ENCODE results near the gene EEF1B2.

EEF1B2 gene

DNA sequence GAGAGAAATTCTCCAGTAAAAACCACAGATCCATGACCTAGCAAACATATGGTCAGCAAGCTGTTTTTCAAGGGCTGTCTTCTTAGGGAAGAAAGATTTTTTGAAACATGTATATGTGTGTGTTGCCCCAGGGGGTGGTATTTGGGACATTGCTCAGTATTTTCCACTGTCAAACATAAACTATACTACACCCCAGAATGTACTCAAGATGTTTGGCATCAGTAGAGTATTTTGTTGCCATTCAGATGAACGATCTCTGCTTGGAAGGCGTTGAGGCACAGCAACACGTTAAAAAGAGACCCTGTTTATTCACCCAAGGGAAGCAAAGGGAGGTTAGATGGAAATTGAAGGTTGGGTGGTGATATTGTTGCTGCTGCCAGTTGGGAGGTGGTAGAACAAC lies 30.0 kb downstream of the EEF1B2 start:
- Histone ChIP-seq H2AFZ (ENCODE audit: low read length) (no peak overlapping the region), H3K9me2 (replicated peaks; ENCODE audit: low read depth, low read length) (no peaks in the 10 kb centered on the region), H3K4me3 (ENCODE audit: low read length, poor library complexity, severe bottlenecking) (no peak overlapping the region), H3K4me1 (ENCODE audit: insufficient read depth, low read length, poor library complexity, severe bottlenecking) (no peaks in the 10 kb centered on the region), H3F3A (ENCODE audit: low read depth) (no peaks in the 10 kb centered on the region), H4K20me1 (ENCODE audit: insufficient read depth, low read length, poor library complexity, severe bottlenecking) (no peaks in the 10 kb centered on the region), H3K27me3 (ENCODE audit: insufficient read depth, low read length, poor library complexity, severe bottlenecking) (no peaks in the 10 kb centered on the region), H3K9ac (ENCODE audit: low read depth, low read length, poor library complexity, severe bottlenecking) (no peak overlapping the region), H3K4me2 (ENCODE audit: low read depth, low read length, poor library complexity, severe bottlenecking) (no peak overlapping the region), H3K79me2 (ENCODE audit: insufficient read depth, low read length) (no peaks in the 10 kb centered on the region), H3K36me3 (ENCODE audit: insufficient read depth, low read length) (no peaks in the 10 kb centered on the region), H3K9me3 (ENCODE audit: insufficient read depth, low read depth, low read length) (no peaks in the 10 kb centered on the region)
- TF ChIP-seq, protein P1, sequence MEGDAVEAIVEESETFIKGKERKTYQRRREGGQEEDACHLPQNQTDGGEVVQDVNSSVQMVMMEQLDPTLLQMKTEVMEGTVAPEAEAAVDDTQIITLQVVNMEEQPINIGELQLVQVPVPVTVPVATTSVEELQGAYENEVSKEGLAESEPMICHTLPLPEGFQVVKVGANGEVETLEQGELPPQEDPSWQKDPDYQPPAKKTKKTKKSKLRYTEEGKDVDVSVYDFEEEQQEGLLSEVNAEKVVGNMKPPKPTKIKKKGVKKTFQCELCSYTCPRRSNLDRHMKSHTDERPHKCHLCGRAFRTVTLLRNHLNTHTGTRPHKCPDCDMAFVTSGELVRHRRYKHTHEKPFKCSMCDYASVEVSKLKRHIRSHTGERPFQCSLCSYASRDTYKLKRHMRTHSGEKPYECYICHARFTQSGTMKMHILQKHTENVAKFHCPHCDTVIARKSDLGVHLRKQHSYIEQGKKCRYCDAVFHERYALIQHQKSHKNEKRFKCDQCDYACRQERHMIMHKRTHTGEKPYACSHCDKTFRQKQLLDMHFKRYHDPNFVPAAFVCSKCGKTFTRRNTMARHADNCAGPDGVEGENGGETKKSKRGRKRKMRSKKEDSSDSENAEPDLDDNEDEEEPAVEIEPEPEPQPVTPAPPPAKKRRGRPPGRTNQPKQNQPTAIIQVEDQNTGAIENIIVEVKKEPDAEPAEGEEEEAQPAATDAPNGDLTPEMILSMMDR (conservative IDR thresholded peaks at IDR 0.05; ENCODE audit: low read length): no peak
- TF ChIP-seq EZH2phosphoT487 (IDR thresholded peaks at IDR 0.05; ENCODE audit: borderline replicate concordance): no peak

DNA sequence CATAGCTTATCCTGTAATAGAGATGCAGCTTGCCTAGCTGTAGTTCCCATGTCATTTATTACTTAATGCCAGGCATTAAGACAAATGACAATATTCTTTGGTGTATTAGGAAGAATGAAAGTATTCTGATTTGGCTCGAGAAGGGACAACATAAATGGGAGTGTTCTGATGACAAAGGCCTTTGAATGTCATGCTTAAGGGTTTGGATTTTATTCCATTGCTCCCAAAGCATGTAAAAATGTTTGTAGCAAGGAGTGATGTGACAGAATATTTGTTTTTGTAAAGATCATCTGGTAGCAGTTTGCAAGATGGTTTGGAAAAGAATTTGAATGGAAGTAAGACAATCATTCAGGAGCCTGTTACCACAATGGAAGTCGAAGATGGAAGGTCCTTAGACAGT lies 30.4 kb downstream of the EEF1B2 start:
- no peaks in the 10 kb centered on the region for H3K27me3 ChIP-seq (ENCODE audit: insufficient read depth, low read length, poor library complexity, severe bottlenecking)
- no peak for TF ChIP-seq EZH2phosphoT487 (IDR thresholded peaks at IDR 0.05; ENCODE audit: borderline replicate concordance)
- TF ChIP-seq, protein P1 (conservative IDR thresholded peaks at IDR 0.05; ENCODE audit: low read length): no peak

DNA sequence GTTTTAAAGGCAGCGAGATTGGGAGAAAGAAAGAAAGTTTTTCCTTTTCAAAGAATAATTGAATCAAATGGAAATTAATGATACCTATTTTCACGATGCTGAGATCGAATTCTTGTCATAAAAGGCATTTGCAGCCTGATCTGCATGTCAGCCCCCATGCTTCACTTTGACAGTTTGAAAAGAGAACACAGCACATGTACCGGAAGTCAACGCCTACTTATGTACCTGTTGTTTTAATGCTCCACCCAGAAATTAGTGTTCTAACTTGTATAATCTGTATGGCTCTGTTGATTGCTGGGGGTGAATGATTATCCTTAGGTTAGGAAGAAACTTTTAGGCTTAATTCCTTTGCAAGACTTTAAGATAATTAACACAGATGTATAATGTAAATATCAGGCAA lies 31.0 kb downstream of the EEF1B2 start:
- Histone ChIP-seq H3K9ac (ENCODE audit: low read depth, low read length, poor library complexity, severe bottlenecking) (no peak overlapping the region), H3K36me3 (ENCODE audit: insufficient read depth, low read length) (no peaks in the 10 kb centered on the region), H3F3A (ENCODE audit: low read depth) (no peaks in the 10 kb centered on the region), H3K9me2 (replicated peaks; ENCODE audit: low read depth, low read length) (no peaks in the 10 kb centered on the region), H3K4me3 (ENCODE audit: low read length, poor library complexity, severe bottlenecking) (no peak overlapping the region), H2AFZ (ENCODE audit: low read length) (no peak overlapping the region), H4K20me1 (ENCODE audit: insufficient read depth, low read length, poor library complexity, severe bottlenecking) (no peaks in the 10 kb centered on the region), H3K27me3 (ENCODE audit: insufficient read depth, low read length, poor library complexity, severe bottlenecking) (no peaks in the 10 kb centered on the region), H3K79me2 (ENCODE audit: insufficient read depth, low read length) (no peaks in the 10 kb centered on the region), H3K4me2 (ENCODE audit: low read depth, low read length, poor library complexity, severe bottlenecking) (no peak overlapping the region), H3K9me3 (ENCODE audit: insufficient read depth, low read depth, low read length) (no peaks in the 10 kb centered on the region), H3K4me1 (ENCODE audit: insufficient read depth, low read length, poor library complexity, severe bottlenecking) (no peaks in the 10 kb centered on the region)
- no peak for TF ChIP-seq EZH2phosphoT487 (IDR thresholded peaks at IDR 0.05; ENCODE audit: borderline replicate concordance)
- TF ChIP-seq, protein P1 (conservative IDR thresholded peaks at IDR 0.05; ENCODE audit: low read length): no peak

More for the DNA sequence above, 30.4 kb downstream of the EEF1B2 start:
- Histone ChIP-seq H3K4me3 (ENCODE audit: low read length, poor library complexity, severe bottlenecking) (no peak overlapping the region), H4K20me1 (ENCODE audit: insufficient read depth, low read length, poor library complexity, severe bottlenecking) (no peaks in the 10 kb centered on the region), H3K4me1 (ENCODE audit: insufficient read depth, low read length, poor library complexity, severe bottlenecking) (no peaks in the 10 kb centered on the region), H3K36me3 (ENCODE audit: insufficient read depth, low read length) (no peaks in the 10 kb centered on the region), H3K79me2 (ENCODE audit: insufficient read depth, low read length) (no peaks in the 10 kb centered on the region), H2AFZ (ENCODE audit: low read length) (no peak overlapping the region), H3K9me3 (ENCODE audit: insufficient read depth, low read depth, low read length) (no peaks in the 10 kb centered on the region), H3K4me2 (ENCODE audit: low read depth, low read length, poor library complexity, severe bottlenecking) (no peak overlapping the region), H3K9ac (ENCODE audit: low read depth, low read length, poor library complexity, severe bottlenecking) (no peak overlapping the region), H3F3A (ENCODE audit: low read depth) (no peaks in the 10 kb centered on the region), H3K9me2 (replicated peaks; ENCODE audit: low read depth, low read length) (no peaks in the 10 kb centered on the region)

Measured in Loucy (cell line).